ENCODE data around the gene RASGRF1.

The RASGRF1 gene

GRCh38 chr15:79071901-79072300 is 18.7 kb downstream of the RASGRF1 start:
- no peak for DNase-seq (ENCODE audit: low read depth)
- H3K4me3 ChIP-seq (ENCODE audit: low read depth, low read length), result no peak overlapping the region

DNA sequence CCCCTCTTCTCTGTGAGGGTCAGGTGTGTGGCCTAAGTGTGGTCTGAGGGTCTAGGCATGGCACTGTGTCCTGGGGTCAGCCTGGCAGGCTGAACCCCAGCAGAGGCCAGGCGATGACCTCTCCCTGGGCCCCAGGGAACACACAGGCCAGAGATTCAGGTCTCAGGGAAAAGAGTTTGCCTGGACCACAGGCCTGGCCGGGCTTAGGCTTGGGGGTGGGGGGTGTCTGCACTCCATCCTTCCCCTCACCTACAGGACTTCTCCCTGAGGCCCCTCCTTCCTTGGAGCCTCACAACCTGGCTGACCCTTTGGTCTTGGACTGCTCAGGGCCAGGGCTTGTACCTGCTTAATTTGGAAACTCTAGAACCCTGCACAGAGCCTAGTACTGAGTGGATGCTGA is 21.8 kb downstream of the RASGRF1 start:
- no peak for DNase-seq (ENCODE audit: low read depth)

DNA sequence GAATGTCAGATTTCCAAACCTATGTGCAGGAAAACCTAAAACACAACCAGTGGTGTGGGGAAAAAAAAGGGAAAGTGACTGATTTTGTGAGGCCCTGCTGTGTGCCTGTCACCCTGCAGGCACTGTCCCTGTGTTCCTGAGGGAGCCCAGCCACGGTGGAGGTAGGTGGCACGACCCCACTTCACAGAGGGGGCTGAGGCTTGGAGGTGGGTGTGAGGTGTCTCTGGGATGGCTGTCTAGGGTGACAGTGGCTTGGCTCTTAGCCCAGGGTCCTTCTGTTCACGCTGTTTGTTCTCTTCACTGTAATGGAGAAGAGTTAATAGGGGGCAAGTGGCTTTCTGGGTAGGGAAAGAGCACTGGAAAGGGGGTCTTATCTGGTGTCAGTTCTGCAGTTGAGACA is 22.6 kb downstream of the RASGRF1 start:
- no peak for DNase-seq (ENCODE audit: low read depth)
- H3K4me3 ChIP-seq (ENCODE audit: low read depth, low read length), result no peak overlapping the region

More for the DNA sequence above, 21.8 kb downstream of the RASGRF1 start:
- no peak overlapping the region for H3K4me3 ChIP-seq (ENCODE audit: low read depth, low read length)

- H3K4me3 ChIP-seq (ENCODE audit: low read depth, low read length), result no peak overlapping the region
- no peak for DNase-seq (ENCODE audit: low read depth)
Measured at GRCh38 chr15:79067072-79067833, 23.3 kb downstream of the RASGRF1 start.

GRCh38 chr15:79066391-79067071 is 24.0 kb downstream of the RASGRF1 start:
- DNase-seq (ENCODE audit: low read depth), result no peak
- H3K4me3 ChIP-seq (ENCODE audit: low read depth, low read length), result no peak overlapping the region

DNA sequence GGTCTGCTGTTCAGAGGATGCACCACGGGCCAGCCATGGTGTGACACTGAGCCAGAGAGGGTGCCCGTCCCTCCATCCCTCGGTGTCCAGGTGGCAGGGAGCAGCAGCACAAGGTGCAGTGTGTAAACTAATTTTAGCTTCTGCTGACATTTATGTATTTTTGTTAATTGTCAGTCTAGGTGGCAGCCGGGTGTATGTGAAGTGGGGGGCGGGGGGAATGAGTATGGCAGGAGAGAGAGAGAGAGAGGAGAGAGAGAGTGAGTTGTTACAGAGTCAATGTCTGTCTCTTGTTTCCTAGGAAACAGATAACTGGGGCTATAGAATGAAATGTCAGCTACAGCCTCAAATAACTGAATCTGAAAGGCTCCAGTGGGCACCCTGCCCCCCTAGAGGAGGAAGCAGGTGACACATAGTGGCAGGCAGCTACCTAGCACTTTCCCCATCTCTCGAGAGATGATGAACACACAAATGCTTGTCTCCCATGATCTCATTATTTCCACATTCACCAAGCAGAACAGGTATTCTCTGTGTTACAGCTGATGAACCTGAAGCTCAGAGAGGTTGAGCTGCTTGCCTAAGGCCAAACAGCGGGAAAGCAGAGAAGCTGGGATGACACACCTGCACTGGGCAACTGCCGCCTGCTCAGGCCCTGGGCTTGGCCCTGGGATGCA is 24.7 kb downstream of the RASGRF1 start:
- H3K4me3 ChIP-seq (ENCODE audit: low read depth, low read length), result no peak overlapping the region
- DNase-seq (ENCODE audit: low read depth), result no peak

DNA sequence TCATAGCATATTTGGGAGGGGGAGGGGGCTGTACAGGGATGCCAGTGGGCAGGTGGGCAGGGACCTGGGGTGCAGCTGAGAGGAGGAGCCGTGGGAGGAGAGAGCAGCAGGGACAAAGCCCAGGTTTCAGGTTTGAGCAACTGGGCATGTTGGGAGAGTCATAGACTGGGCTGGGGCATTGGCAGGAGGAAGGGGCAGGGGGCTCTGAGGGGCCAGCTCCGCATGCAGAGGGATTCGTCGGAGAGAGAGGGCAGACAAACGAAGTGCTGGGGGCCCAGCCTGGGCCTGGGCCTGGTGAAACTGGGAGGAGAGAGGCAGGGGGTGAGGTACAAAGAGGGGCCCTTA is 25.2 kb downstream of the RASGRF1 start:
- H3K4me3 ChIP-seq (ENCODE audit: low read depth, low read length), result no peak overlapping the region
- DNase-seq (ENCODE audit: low read depth), result no peak

DNA sequence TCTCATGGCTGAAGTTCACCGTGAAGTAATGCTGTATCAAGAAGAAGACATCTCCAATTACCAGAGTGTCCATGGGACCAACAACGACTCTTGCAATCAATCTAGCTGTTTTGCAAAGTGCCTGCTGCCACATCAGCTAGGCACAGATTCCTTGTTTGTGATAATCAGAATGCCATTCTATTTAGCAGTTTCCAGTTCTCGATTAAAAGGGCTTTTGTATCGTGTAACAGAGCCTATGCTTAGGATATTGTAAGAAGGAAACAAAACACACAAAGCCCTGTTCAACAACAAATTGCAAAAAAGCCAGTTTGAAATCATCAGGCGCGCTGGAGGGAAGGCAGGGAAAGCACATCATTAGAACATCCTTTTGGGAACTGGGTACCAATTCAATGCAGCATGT is 26.1 kb downstream of the RASGRF1 start:
- DNase-seq (ENCODE audit: low read depth), result no peak
- no peak overlapping the region for H3K4me3 ChIP-seq (ENCODE audit: low read depth, low read length)

DNA sequence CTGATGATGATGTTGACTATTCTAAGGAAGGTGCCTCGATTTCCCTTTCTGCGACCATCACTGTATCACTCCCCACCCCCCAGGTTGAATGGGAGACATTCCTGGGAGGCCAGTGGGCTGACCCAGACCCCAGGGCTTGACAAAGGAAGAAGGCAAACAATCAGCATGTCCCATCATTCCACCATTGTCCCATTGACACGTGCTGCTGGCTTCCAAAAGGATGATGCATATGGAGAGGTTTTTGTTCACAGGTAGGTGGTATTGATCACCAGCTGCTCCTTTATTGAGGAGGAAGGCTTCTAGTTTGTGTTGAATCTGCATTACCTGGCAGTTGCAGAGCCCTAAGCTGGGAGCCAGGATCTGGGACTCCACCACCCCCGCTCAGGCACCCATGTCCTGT is 30.4 kb downstream of the RASGRF1 start:
- DNase-seq (ENCODE audit: low read depth), result no peak

DNA sequence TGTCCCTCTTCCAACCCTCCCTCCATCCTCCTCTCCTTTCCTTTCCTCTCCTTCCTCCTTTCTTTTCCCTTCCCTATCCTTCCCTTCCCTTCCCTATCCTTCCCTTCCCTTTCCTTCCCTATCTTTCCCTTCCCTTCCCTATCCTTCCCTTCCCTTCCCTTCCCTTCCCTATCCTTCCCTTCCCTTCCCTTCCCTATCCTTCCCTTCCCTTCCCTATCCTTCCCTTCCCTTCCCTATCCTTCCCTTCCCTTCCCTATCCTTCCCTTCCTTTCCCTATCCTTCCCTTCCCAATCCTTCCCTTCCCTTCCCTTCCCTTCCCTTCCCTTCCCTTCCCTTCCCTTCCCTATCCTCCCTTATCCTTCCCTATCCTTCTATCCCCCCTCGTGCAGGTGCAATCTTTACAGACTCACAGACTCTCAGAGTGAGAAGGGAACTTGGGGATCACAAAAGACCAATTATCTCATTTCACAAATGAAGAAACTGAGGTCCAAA is 31.5 kb downstream of the RASGRF1 start:
- no peak overlapping the region for H3K4me3 ChIP-seq (ENCODE audit: low read depth, low read length)
- DNase-seq (ENCODE audit: low read depth), result no peak

More for the DNA sequence above, 30.4 kb downstream of the RASGRF1 start:
- H3K4me3 ChIP-seq (ENCODE audit: low read depth, low read length), result no peak overlapping the region

DNA sequence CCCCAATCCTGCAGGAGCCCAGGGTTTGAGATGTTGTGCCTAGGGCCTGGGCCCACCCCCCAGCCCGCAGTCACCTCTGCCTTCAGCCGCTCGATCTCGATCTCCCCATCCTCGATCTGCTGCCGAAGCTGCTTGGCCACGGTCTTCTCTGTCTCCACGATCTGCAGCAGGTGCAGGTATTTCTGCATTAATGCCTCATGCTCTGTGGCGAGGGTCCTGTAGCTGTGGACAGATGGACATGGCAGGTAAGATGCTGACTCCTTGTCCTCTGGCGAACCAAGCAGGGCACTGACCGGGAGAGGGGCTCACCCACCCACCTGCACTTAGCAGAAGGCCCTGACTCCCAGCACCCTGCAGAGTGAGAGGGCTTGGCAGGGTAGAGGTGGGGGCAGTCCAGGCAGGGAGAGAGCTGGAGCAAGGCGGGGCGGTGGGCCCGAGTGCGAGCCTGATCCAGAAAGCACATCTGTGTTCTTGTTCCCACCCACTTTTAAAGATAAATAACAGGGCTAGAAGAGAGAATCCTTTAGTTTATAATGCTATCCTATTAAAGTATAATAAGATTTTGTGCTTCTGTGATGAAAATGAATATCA is 32.2 kb downstream of the RASGRF1 start:
- DNase-seq (ENCODE audit: low read depth), result no peak

DNA sequence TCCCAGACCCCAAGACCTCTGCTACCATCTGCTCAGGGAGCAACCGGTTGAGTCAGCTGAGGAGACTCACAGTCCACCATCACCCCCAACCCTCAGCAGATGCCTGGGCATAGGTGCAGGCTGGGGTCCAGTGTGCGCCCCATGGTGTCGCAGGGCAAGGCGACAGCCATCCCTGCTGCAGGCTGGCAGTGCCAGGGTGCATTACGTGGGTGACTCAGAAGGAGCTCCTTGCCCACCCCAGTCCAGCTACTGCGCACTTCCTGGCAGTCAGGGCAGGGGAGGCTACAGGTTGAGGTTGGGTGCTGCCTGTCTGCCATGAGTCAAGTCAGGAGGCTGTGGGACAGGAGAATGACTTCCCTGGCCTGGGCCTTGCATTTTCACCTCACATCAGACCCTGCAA is 33.5 kb downstream of the RASGRF1 start:
- H3K4me3 ChIP-seq (ENCODE audit: low read depth, low read length), result no peak overlapping the region

More for the DNA sequence above, 32.2 kb downstream of the RASGRF1 start:
- no peak overlapping the region for H3K4me3 ChIP-seq (ENCODE audit: low read depth, low read length)

DNA sequence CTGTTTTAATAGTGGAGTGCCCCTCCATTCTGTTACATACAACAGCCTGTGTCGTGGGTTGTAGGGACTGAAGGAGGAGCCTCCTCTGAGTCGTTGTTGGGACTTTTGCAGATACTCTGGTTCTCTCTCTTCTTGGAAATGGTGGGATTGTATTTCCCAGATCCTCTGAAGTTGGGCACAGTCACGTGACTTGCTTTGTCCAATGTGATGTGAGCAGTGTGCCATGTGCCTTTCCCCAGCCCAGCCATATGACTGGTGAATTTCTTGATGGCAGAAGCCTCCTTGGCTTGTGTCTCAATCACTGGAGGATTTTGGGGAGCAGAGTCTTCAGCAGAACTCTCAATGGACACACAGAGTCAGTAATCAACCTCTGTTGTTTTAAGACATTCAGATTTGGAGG is 36.2 kb downstream of the RASGRF1 start:
- DNase-seq (ENCODE audit: low read depth), result no peak
- no peak overlapping the region for H3K4me3 ChIP-seq (ENCODE audit: low read depth, low read length)

More for the DNA sequence above, 33.5 kb downstream of the RASGRF1 start:
- DNase-seq (ENCODE audit: low read depth), result no peak

DNA sequence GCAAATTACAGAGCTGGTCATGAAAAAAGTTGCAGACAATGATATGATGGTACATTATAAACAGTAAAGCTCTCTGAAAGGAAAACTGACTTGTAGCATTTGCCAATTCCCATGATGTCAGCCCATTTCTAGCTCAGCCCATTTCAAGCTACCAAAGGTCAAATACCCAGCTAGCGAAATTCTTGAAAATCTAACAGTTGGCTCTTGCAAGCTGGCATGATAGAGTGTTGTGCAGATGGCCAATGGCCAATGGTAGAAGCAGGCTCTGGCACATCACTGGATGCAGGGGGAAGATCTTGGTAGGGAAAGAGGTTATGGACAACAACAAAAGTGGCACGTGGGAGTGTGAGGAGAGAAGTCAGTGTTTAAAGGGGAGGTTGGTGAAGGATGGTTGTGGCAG is 36.7 kb downstream of the RASGRF1 start:
- no peak for DNase-seq (ENCODE audit: low read depth)
- H3K4me3 ChIP-seq (ENCODE audit: low read depth, low read length), result no peak overlapping the region

GRCh38 chr15:79051941-79052731 is 38.4 kb downstream of the RASGRF1 start:
- no peak overlapping the region for H3K4me3 ChIP-seq (ENCODE audit: low read depth, low read length)
- no peak for DNase-seq (ENCODE audit: low read depth)

DNA sequence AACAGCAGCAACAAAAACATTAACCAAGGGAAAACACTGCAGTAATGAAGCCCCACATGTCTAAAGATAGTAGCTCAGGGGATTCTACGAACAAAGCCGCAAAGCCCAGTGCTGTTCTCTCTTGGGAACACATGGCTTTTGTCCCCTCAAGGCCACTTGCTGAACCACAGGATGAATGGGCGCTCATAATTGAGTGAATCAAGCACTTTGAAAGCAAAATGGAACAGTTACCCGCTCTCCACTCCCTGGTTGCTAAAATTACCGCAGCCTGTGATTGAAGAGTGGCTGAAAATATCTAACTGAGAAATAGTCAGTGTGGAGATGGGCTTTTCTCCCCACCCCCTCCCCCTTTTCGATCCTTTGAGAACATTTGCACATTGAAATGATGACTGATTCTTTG is 39.6 kb downstream of the RASGRF1 start:
- DNase-seq (ENCODE audit: low read depth), result no peak
- no peak overlapping the region for H3K4me3 ChIP-seq (ENCODE audit: low read depth, low read length)

DNA sequence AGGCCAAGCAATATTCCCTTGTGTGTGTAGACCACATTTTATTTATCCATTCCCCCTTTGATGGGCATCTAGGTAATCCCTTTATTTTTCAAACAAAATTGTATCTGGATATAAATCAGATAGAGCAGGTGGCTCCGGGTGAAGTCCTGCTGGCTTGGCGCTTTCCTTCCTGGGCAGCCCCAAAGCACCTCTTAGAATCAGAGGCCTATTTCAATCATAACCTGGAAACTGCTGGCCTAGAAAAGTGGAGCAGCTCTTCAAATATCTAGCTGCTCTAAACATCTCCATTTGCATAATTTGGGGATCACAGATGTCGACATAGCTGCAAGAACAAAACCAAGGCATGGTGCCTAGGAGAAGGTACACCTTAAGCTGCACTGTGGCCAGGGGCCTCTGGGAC is 40.2 kb downstream of the RASGRF1 start:
- DNase-seq (ENCODE audit: low read depth), result no peak
- H3K4me3 ChIP-seq (ENCODE audit: low read depth, low read length), result no peak overlapping the region

DNA sequence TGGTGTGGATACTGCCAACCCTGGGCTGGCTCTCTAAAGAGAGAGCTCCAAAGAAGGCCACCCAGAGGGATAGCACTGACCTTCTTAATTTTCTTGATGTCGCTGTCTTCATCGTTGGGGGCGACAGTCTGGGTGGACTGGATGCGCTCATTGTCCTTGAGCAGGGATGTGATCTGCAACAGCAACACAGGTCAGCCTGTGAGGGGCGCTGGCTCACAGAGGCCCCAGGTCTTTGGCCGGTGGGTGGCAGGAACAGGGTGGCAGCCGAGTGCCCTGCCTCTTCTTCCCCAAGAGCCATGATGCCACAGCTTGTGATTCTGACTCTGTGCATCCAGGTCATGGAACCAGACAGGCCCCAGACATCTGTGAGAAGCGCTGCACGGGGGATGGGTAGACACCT is 41.2 kb downstream of the RASGRF1 start:
- DNase-seq (ENCODE audit: low read depth), result no peak
- no peak overlapping the region for H3K4me3 ChIP-seq (ENCODE audit: low read depth, low read length)

DNA sequence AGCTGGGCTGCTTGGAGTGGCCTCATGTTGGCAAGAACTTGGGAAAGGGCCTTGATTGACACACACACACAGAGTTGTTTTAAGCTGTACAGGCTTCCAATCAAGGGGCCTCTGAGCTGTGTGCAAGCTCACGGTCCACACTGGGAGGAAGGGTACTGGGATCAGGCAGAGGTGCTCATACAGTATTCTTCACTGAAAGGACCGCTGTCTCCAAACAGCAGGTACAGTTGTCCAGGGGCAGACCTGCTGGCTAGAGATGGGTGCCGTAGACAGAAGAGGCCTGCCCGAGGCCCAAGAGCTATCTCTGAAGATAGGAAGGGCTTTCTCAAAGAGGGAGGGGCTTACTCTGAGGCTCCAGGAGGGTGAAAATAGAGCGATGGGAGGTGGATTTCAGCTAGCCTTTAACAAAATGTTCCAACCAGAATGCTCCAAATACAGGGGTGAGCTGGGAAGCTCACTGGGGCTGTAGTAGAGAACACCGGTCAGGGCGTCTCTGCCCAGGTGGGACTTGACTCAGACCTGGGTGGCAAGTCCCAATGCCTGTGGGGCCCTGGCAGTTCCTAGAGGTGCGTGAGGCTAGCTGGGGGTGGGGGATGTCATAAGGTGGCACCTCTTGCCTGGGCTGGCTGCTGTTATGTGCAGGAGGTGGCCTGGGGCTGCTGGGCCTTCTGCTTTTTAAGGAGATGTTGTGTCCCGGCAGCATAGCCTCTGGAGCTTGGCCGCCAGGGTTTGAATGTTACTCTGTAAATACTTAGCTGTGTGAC is 42.7 kb downstream of the RASGRF1 start:
- DNase-seq (ENCODE audit: low read depth), result no peak
- H3K4me3 ChIP-seq (ENCODE audit: low read depth, low read length), result no peak overlapping the region
